HG02798 (cell line): ENCODE data around the gene TERF2IP.

ENCODE experiments used
- ATAC-seq: cut with Tn5 transposase; IDR thresholded peaks from one replicate; pipeline ENCODE4 v1.9.1; 2021; ENCODE audit warnings: mild to moderate bottlenecking; ENCODE audit not compliant: unreplicated experiment, poor library complexity

TERF2IP gene

GRCh38 chr16:75635036-75635435, 12.5 kb upstream of the TERF2IP start:
- ATAC-seq: no peak

- ATAC-seq: no peak
Observed at GRCh38 chr16:75640598-75640997, 7.0 kb upstream of the TERF2IP start.

- ATAC-seq: no peak
Observed at GRCh38 chr16:75644240-75645012, 3.1 kb upstream of the TERF2IP start.

- peak; percentile 22 for ATAC-seq
Observed at GRCh38 chr16:75647112-75647491, 471 bp upstream of the TERF2IP start.

- ATAC-seq: peak; percentile 36
Observed at GRCh38 chr16:75648265-75649076, 898 bp downstream of the TERF2IP start.

GRCh38 chr16:75653922-75654321, 6.3 kb downstream of the TERF2IP start:
- ATAC-seq: no peak

GRCh38 chr16:75658175-75658574, 10.6 kb downstream of the TERF2IP start:
- ATAC-seq: no peak

GRCh38 chr16:75660321-75660720, 12.7 kb downstream of the TERF2IP start:
- no peak for ATAC-seq

- no peak for ATAC-seq
Observed at GRCh38 chr16:75660726-75661302, 13.2 kb downstream of the TERF2IP start.

- ATAC-seq: no peak
Observed at GRCh38 chr16:75667503-75667902, 19.9 kb downstream of the TERF2IP start.

- no peak for ATAC-seq
Observed at GRCh38 chr16:75676909-75677308, 29.3 kb downstream of the TERF2IP start, which contains the start of gene CPHXL2. Gene CPHXL2, minus strand, starts transcription at chr16:75677009. Its CDS starts 10 bp downstream, at chr16:75676999.

- ATAC-seq: no peak
Observed at GRCh38 chr16:75679366-75679765, 31.8 kb downstream of the TERF2IP start.

GRCh38 chr16:75682308-75682707, 34.7 kb downstream of the TERF2IP start:
- ATAC-seq: no peak

GRCh38 chr16:75687361-75687760, 39.8 kb downstream of the TERF2IP start:
- ATAC-seq: no peak

GRCh38 chr16:75695708-75696107, 48.1 kb downstream of the TERF2IP start:
- no peak for ATAC-seq

GRCh38 chr16:75697571-75697970, 50.0 kb downstream of the TERF2IP start:
- no peak for ATAC-seq

- ATAC-seq: no peak
Observed at GRCh38 chr16:75701361-75701760, 53.8 kb downstream of the TERF2IP start, which contains the start of gene DUXB. Gene DUXB, minus strand, starts transcription at chr16:75701461. Its CDS starts 43 bp downstream, at chr16:75701418.

GRCh38 chr16:75702242-75702641, 54.7 kb downstream of the TERF2IP start:
- ATAC-seq: no peak

- ATAC-seq: no peak
Observed at GRCh38 chr16:75703306-75703705, 55.7 kb downstream of the TERF2IP start.
